Cardiac fibroblast (primary cell): ENCODE data around the gene SCCPDH.
A peak's percentile ranks its signal among the peaks of the same experiment; 100 is the strongest.
"Not testable (repeated sequence)": the region's sequence is repeated elsewhere in the genome, so short reads cannot be mapped to it uniquely, and the experiment has no call there.

Source experiments
- DNase-seq, 2 donors: peaks; one replicate each; pipeline versions ENCODE4 v3.0.0 to v3.0.0-alpha.2; 2010; ENCODE audit warnings: low read depth in 2 of 2
- H3K4me3 ChIP-seq, 2 donors: replicated peaks in 1 of 2; 1 replicate in 1 of 2; 2 replicates in 1 of 2; pipeline ENCODE4 v1.5.1; 2011; ENCODE audit warnings: low read depth in 2 of 2, low read length in 2 of 2, mild to moderate bottlenecking in 2 of 2, moderate library complexity in 1 of 2
- TF ChIP-seq, protein P1 (sequence below): IDR thresholded peaks from one replicate; pipeline ENCODE4 v1.5.1; 2011; ENCODE audit warnings: low read depth, mild to moderate bottlenecking, low read length, inconsistent platforms

SCCPDH gene

DNA sequence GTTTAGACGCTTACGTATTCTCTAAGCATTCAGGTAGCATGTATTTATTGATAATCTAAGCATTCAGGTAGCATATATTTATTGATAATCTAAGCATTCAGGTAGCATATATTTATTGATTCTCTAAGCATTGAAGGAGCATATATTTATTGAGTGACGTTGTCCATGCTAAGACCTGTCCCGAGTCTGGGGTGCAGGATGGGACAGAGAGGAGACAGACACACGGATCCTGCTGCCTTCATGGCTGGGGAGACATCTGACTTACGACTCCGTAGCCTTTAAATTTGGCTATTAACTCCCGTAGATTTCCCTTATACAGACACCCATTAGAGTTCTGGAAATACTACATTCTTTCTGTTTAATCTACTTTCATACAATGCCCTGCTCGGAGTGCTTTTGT, 982 bp downstream of the SCCPDH start:
- TF ChIP-seq, protein P1, sequence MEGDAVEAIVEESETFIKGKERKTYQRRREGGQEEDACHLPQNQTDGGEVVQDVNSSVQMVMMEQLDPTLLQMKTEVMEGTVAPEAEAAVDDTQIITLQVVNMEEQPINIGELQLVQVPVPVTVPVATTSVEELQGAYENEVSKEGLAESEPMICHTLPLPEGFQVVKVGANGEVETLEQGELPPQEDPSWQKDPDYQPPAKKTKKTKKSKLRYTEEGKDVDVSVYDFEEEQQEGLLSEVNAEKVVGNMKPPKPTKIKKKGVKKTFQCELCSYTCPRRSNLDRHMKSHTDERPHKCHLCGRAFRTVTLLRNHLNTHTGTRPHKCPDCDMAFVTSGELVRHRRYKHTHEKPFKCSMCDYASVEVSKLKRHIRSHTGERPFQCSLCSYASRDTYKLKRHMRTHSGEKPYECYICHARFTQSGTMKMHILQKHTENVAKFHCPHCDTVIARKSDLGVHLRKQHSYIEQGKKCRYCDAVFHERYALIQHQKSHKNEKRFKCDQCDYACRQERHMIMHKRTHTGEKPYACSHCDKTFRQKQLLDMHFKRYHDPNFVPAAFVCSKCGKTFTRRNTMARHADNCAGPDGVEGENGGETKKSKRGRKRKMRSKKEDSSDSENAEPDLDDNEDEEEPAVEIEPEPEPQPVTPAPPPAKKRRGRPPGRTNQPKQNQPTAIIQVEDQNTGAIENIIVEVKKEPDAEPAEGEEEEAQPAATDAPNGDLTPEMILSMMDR, result no peak

GRCh38 chr1:246726255-246726679, 2.1 kb downstream of the SCCPDH start:
- peak in 1 of 2 donors; percentile 44 for DNase-seq
- H3K4me3 ChIP-seq, result no peak overlapping the region
- TF ChIP-seq, protein P1, result no peak

More for the DNA sequence above, 982 bp downstream of the SCCPDH start:
- DNase-seq, result no peak
- peak overlapping the region; percentile 74 to 77 for H3K4me3 ChIP-seq

GRCh38 chr1:246726881-246727280, 2.7 kb downstream of the SCCPDH start:
- TF ChIP-seq, protein P1, result no peak
- H3K4me3 ChIP-seq, result no peak overlapping the region
- no peak for DNase-seq

GRCh38 chr1:246727594-246727993, 3.4 kb downstream of the SCCPDH start:
- DNase-seq, result no peak
- TF ChIP-seq, protein P1, result no peak
- H3K4me3 ChIP-seq, result no peak overlapping the region

DNA sequence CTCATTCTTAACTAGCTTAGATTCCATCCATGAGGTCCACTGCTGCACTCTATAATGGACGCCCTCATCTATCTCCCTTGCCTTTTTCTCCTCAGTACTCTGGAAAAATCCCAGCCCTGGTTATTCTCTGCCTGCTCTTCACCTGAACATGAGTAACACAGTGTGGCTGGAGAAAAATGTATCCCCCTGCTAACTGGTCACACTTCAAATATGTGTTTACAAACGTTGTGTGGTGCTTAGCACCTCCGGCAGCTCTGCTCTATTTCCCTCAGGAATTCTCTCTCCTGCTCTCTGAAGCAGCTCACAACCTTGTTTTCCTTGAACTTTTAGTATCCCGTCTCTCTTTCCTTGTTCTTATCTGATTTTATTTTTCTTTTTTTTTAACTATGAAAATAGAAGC, 4.1 kb downstream of the SCCPDH start:
- DNase-seq, result peak in 1 of 2 donors; percentile 48
- TF ChIP-seq, protein P1, result no peak
- no peak overlapping the region for H3K4me3 ChIP-seq

DNA sequence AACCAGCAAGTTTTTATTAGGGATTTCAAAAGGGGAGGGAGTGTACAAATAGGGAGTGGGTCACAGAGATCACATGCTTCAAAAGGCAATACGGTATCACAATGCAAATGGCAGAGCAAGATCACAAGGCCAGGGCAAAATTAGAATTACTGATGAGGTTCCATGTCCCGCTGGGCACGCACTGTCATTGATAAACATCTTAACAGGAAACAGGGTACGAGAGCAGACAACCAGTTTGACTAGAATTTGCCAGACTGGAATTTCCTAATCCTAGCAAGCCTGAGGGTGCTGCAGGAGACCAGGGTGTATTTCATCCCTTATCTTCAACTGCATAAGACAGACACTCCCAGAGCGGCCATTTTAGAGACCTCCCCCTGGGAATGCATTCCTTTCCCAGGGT, 4.8 kb downstream of the SCCPDH start:
- not testable (repeated sequence) for H3K4me3 ChIP-seq, DNase-seq

- TF ChIP-seq, protein P1, result no peak
- DNase-seq, result no peak
- no peak overlapping the region for H3K4me3 ChIP-seq
Measured at GRCh38 chr1:246730839-246731238, 6.6 kb downstream of the SCCPDH start.

- H3K4me3 ChIP-seq, DNase-seq: not testable (repeated sequence)
Measured at GRCh38 chr1:246731873-246732272, 7.7 kb downstream of the SCCPDH start.
